HUES64 (cell line): ENCODE data around the gene TTC28.
"Not testable (repeated sequence)": the region's sequence is repeated elsewhere in the genome, so short reads cannot be mapped to it uniquely, and the experiment has no call there.

Experiments
- H3K27ac ChIP-seq: 2 replicates; pipeline ENCODE4 v1.7.0; 2013; ENCODE audit warnings: low read depth, low read length, inconsistent platforms
- H3K27me3 ChIP-seq: 2 replicates; pipeline ENCODE4 v1.6.1; 2013; ENCODE audit warnings: mild to moderate bottlenecking, low read length; ENCODE audit not compliant: insufficient read depth
- H3K36me3 ChIP-seq: 2 replicates; pipeline ENCODE4 v1.6.1; 2013; ENCODE audit warnings: mild to moderate bottlenecking, low read length; ENCODE audit not compliant: insufficient read depth
- H3K4me1 ChIP-seq: 2 replicates; pipeline ENCODE4 v1.6.1; 2013; ENCODE audit warnings: mild to moderate bottlenecking, low read length, moderate library complexity; ENCODE audit not compliant: insufficient read depth
- H3K4me3 ChIP-seq: 2 replicates; pipeline ENCODE4 v1.5.1; 2013; ENCODE audit warnings: mild to moderate bottlenecking, low read length, moderate library complexity
- H3K9ac ChIP-seq: 2 replicates; pipeline ENCODE4 v1.6.1; 2013; ENCODE audit warnings: mild to moderate bottlenecking, low read depth, low read length
- H3K9me3 ChIP-seq: 2 replicates; pipeline ENCODE4 v1.6.1; 2013; ENCODE audit warnings: low read depth, low read length; ENCODE audit not compliant: insufficient read depth
- WGBS: fragments of 150-250, 120-280 bp; methylation state at CpG from one replicate; pipeline ENCODE4 v1.1.7; 2013; ENCODE audit warnings: missing lambda C conversion rate; 5-methylcytosine and 5-hydroxymethylcytosine counted together

The TTC28 gene

DNA sequence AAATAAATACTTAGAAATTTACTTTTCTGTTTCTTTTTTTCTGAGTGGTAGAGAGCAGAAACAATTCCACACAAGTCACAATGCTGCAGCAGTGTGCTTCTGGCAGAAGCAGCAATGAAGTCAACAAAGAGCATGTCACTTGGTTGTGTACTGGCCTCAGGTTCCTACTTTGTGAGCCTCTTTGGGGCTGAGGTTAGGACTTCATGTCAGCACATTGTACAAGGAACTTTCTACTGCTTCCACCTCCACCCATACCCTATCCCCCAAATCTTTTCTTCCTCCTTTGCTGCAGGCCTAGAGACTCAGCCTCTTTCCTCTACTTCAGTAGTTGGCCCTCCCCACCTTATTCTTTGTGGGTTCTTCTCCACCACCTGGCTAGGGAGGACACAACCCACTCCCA lies 507.9 kb downstream of the TTC28 start:
- no peak overlapping the region for H3K9ac ChIP-seq
- H3K4me3 ChIP-seq, result no peak overlapping the region
- no peaks in the 10 kb centered on the region for H3K4me1 ChIP-seq
- no peaks in the 10 kb centered on the region for H3K27me3 ChIP-seq
- no peak overlapping the region for H3K27ac ChIP-seq
- no peaks in the 10 kb centered on the region for H3K36me3 ChIP-seq
- H3K9me3 ChIP-seq, result no peaks in the 10 kb centered on the region

DNA sequence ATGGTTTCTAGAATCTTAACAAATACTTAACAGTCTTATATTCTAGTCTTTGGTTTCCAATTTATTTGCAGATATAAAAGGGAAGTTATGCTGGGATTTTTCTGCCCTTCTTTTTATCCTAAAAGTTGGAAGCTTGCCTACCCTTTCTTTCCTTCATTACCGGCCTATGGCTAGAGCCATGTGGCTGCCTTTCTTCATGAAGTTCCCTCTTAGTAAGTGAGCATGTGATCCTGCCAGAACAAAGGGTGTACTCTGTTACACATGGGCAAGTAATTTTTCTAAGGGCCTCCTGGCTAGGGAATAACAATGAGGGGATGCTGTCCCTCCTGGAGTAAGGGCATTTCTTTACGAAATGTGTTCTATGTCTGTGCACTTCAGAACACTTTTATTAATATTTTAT lies 508.5 kb downstream of the TTC28 start:
- Histone ChIP-seq H3K4me3 (no peak overlapping the region), H3K9ac (no peak overlapping the region)

DNA sequence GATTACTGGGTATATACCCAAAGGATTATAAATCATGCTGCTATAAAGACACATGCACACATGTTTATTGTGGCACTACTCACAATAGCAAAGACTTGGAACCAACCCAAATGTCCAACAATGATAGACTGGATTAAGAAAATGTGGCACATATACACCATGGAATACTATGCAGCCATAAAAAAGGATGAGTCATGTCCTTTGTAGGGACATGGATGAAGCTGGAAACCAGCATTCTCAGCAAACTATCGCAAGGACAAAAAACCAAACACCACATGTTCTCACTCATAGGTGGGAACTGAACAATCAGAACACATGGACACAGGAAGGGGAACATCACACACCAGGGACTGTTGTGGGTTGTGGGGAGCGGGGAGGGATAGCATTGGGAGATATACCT lies 510.3 kb downstream of the TTC28 start:
- 96% methylated on average over 2 of the region's 2 CpGs for WGBS

More for the DNA sequence above, 508.5 kb downstream of the TTC28 start:
- Histone ChIP-seq H3K4me1 (no peaks in the 10 kb centered on the region), H3K36me3 (no peaks in the 10 kb centered on the region), H3K9me3 (no peaks in the 10 kb centered on the region), H3K27ac (no peak overlapping the region), H3K27me3 (no peaks in the 10 kb centered on the region)
- 91% methylated on average over 1 of the region's 2 CpGs for WGBS

DNA sequence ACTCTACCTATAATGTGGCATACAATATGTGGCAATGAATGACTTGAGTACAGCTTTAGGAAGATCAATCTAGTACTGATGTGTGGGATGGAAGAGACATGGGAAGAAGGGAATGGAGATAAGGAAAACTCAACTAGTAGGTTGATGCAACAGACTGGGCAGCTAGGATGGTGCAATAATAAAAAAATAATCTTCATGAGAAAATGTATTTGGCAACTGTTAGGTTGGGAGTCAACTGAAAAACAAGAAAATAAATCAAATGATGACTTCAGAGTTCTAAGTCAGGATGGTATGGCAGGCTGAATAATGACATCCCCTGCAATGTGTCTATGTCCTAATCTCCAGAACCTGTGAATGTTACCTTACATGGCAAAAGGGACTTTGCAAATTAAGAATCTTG lies 523.8 kb downstream of the TTC28 start:
- Histone ChIP-seq H3K4me1 (peaks cover 12% of the 10 kb centered on the region; the same call in 1 of the 2 replicates), H3K27ac (no peak overlapping the region), H3K9me3 (no peaks in the 10 kb centered on the region), H3K27me3 (no peaks in the 10 kb centered on the region), H3K36me3 (no peaks in the 10 kb centered on the region), H3K9ac (no peak overlapping the region), H3K4me3 (no peak overlapping the region)

More for the DNA sequence above, 510.3 kb downstream of the TTC28 start:
- H3K27me3 ChIP-seq, H3K36me3 ChIP-seq, H3K4me1 ChIP-seq, H3K4me3 ChIP-seq, H3K9me3 ChIP-seq, H3K9ac ChIP-seq, H3K27ac ChIP-seq: not testable (repeated sequence)

DNA sequence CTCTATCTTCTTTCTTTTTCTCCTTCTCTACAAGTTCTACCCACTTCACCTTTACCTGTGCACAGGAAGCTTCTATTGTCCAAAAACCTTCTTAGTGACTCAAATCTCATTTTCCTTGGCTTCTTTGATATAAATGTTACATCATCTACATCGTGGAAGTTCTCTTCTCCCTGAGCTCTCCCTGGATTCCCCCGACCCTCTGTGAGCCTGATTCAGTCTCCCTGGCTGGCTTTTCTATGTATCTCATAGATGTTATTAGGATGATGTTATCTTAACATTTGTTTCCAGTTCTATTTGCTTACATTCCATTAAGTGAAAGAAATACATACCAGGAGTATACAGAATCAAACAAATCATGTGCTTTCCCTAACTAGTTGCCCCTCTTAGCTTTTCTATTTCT lies 524.8 kb downstream of the TTC28 start:
- Histone ChIP-seq H3K27me3 (no peaks in the 10 kb centered on the region), H3K36me3 (no peaks in the 10 kb centered on the region), H3K4me3 (no peak overlapping the region), H3K9ac (no peak overlapping the region), H3K27ac (no peak overlapping the region), H3K9me3 (no peaks in the 10 kb centered on the region), H3K4me1 (peaks cover 12% of the 10 kb centered on the region; the same call in 1 of the 2 replicates)
- WGBS, result 100% methylated on average over 2 of the region's 2 CpGs

DNA sequence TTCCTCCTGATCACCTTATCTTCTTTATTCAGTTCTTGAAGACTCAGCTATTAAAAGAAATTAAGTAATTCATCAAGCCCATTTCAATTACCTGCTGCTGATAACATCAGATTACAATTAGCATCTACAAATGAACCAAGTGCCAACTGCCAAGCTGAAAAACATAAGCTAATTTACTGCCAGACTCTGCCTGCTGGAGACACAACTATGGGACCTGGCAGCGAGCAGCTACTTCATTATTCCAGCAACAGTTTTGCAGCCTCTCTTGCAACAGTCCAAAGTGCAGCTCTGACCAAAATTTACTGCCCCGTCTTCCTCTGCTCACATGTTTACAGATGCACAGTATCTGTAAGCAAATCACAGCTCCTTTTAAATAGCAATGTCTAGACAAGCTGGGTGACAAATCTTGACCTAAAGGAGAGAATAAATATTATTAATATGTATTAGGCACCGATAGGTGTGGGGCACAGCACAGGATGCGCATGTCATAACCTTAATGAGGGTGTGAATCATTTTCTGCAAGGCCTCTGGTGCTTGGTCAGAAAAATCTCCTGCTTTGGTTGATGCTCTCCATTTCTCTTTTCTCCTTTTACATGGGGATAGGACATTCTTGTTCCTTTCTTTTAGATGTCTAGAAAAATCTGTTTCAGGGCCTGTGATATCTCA lies 528.4 kb downstream of the TTC28 start:
- Histone ChIP-seq H3K4me1 (peaks cover 19% of the 10 kb centered on the region), H3K36me3 (no peaks in the 10 kb centered on the region), H3K4me3 (no peak overlapping the region), H3K27me3 (no peaks in the 10 kb centered on the region), H3K27ac (no peak overlapping the region), H3K9me3 (no peaks in the 10 kb centered on the region), H3K9ac (no peak overlapping the region)
- WGBS, result 95% methylated on average over 4 of the region's 4 CpGs

DNA sequence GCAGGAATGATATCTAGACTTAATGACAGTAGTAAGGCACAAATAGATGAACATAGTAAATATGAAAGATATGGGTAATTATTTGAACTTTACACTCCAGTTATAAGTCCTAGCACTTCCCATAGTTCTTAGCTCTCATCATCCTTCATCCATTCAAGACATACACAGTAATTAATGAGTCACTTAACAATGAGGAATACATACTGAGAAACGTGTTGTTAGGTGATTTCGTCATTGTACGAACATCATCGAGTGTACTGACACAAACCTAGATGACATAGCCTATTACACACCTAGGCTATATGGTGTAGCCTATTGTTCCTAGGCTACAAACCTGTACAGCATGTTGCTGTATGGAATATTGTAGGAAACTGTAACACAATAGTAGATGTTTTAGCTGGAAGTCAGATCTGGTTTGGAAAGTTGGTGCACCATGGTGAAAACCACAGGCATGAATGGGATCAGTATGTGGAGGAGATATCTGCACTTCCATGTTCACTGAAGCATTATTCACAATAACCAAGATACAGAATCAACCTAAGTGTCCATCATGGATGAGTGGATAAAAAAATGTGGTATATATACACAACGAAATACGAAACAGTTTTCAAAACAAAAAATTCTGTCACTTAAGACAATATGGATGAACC lies 530.7 kb downstream of the TTC28 start:
- 93% methylated on average over 4 of the region's 6 CpGs for WGBS

DNA sequence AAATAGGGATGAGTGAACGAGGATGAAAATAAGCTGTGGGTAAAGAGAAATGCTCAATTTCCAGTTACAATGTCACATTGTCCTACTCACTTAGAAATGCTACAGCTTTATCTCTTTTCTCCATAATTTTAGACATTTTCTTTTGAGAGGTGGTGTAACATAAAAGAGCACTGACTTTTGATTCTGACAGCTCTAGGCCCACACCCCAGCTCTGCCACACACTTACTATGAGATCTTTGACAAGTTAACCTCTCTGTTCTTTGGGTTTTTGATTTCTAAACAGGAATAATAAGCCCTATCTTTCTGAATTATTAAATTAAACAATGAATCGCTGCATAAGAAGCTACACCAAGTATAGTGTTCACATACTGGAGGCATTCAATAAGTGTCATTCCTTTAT lies 532.2 kb downstream of the TTC28 start:
- H3K27me3 ChIP-seq, result no peaks in the 10 kb centered on the region
- H3K4me1 ChIP-seq, result peaks cover 12% of the 10 kb centered on the region
- no peaks in the 10 kb centered on the region for H3K9me3 ChIP-seq
- H3K36me3 ChIP-seq, result no peaks in the 10 kb centered on the region
- no peak overlapping the region for H3K27ac ChIP-seq
- H3K9ac ChIP-seq, result no peak overlapping the region
- 95% methylated on average over 2 of the region's 2 CpGs for WGBS
- H3K4me3 ChIP-seq, result no peak overlapping the region

More for the DNA sequence above, 530.7 kb downstream of the TTC28 start:
- Histone ChIP-seq H3K27ac (no peak overlapping the region), H3K9me3 (no peaks in the 10 kb centered on the region), H3K4me1 (peaks cover 17% of the 10 kb centered on the region), H3K36me3 (no peaks in the 10 kb centered on the region), H3K27me3 (no peaks in the 10 kb centered on the region), H3K9ac (no peak overlapping the region), H3K4me3 (no peak overlapping the region)

DNA sequence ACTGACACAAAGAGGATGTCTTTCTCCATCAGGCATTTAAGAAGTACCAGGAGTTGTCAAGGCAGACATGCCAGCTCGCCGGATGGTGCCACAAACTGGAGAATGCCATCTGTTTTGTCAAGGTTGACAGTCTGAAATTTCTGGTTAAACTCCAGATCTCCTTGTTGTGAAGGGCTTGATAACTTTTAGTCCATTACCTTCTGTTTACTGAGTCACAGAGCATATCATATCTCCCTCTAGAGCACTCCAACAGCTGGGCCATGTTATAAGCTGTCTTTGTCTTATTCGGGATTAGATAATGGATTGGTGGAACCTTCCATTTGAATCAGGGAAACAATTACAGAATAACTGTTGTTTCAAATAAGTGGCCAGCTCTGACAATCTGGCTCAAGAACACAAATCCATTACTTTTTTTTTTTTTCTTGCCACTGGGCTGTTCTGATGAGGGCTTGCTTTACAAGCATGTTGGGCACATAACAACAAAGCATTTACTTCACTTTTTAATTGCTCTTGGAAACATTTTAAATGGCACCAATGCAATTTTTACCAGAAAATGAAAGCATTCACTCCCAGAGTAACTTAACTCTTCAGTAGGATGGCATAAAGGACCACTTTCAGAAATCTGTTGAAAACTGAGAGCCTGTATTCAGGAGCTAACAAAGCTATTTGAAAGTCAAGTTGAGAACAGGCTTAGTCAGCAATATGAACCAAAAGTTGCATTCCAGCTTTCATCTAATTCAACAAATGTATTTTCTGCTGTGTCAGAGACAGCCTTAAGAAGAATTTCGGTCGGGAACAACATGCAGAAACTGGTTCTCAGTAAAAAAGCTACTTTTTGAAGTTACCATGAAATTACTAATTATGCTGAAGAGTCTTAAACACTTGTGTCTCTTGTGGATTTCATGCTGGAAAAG lies 533.0 kb downstream of the TTC28 start:
- Histone ChIP-seq H3K9ac (no peak overlapping the region), H3K4me1 (peaks cover 8% of the 10 kb centered on the region), H3K9me3 (no peaks in the 10 kb centered on the region), H3K27me3 (no peaks in the 10 kb centered on the region), H3K36me3 (no peaks in the 10 kb centered on the region), H3K4me3 (no peak overlapping the region), H3K27ac (no peak overlapping the region)
- WGBS, result 89% methylated on average over 5 of the region's 5 CpGs

DNA sequence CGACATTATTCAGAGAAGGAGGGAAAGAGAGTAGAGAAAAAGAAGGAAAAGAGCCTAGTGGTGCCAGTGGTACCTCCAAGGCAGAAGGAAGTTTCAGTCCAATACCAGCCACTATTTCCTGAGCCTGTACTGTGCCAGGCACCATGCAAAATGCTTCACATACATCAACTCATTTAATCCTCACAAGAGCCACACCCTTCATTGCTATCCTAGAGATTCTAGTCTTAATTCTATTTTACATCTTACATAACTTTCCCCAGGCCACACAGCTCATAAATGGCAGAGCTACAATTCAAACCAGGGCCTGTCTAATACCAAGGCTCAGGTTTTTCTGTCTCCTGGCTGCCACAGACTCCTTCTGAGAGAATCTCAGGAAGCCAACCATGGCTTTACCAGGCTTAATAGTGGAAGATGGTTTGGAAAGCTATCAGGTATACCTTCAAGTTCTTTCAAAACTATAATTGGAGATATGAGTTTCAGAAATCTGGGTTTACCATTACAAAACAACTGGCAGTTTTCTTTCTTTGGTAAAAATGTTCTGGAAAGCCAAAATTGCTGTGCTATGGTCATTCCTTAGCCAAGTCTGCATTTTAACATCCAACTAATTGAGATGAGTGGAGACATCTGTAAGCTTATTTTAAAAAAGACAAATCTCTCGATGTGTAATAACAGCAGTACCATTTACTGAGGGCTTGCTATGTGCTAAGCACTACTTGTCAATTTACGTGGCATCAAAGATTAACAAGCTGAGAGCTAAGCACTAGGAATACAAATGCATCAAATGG lies 535.5 kb downstream of the TTC28 start:
- H3K36me3 ChIP-seq, result no peaks in the 10 kb centered on the region
- H3K9ac ChIP-seq, result no peak overlapping the region
- no peaks in the 10 kb centered on the region for H3K9me3 ChIP-seq
- no peak overlapping the region for H3K4me3 ChIP-seq
- 95% methylated on average over 3 of the region's 3 CpGs for WGBS
- no peak overlapping the region for H3K27ac ChIP-seq
- H3K27me3 ChIP-seq, result no peaks in the 10 kb centered on the region
- peaks cover 17% of the 10 kb centered on the region for H3K4me1 ChIP-seq
